Skin epidermis (tissue), 12 donors: ENCODE data around the gene TMEM259.

Experiments
- H3K27ac ChIP-seq, 21 experiments: fragments of 200-600 bp; sonication (generic) in 11 of 21; one replicate each; pipeline ENCODE4 v1.5.0; 2020; ENCODE audit warnings: mild to moderate bottlenecking in 3 of 21, inconsistent platforms in 2 of 21, moderate library complexity in 2 of 21
- H3K4me3 ChIP-seq, 7 experiments: fragments of 200-600 bp; sonication (generic) in 2 of 7; one replicate each; pipeline ENCODE4 v1.5.0; 2020; ENCODE audit warnings: inconsistent platforms in 2 of 7, mild to moderate bottlenecking in 2 of 7, moderate library complexity in 1 of 7

TMEM259 gene

GRCh38 chr19:1057176-1057855 is 36.4 kb upstream of the TMEM259 start:
- H3K27ac ChIP-seq: peak overlapping the region in 1 of 21 experiments; percentile 29

DNA sequence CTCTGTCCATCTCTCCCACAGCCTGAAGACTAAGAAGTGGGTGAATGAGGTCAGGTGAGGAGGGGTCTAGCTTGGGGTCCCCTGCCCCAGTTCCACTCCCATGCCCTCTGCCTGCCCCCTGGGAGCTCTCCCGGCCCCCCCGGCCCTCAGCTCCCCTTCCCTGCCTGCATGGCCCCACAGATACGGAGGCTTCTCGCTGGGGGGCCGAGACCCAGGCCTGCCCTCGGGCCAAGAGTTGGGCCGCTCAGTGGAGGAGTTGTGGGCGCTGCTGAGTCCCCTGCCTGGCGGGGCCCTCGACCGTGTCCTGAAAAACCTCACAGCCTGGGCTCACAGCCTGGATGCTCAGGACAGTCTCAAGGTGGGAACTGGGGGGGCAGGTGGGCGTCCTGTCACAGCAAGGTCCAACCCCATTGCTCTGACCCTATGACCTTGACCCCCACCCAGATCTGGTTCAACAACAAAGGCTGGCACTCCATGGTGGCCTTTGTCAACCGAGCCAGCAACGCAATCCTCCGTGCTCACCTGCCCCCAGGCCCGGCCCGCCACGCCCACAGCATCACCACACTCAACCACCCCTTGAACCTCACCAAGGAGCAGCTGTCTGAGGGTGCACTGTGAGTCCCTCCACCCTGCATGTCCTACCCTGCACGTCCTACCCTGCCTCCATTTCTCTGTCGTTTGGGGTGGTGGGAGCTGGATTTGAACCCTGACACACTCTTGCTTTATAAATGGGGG is 35.1 kb upstream of the TMEM259 start:
- no peak overlapping the region for H3K4me3 ChIP-seq

More at GRCh38 chr19:1057176-1057855, 36.4 kb upstream of the TMEM259 start:
- H3K4me3 ChIP-seq: no peak overlapping the region

GRCh38 chr19:1055028-1055425 is 34.1 kb upstream of the TMEM259 start:
- no peak overlapping the region for H3K27ac ChIP-seq

More for the DNA sequence above, 35.1 kb upstream of the TMEM259 start:
- no peak overlapping the region for H3K27ac ChIP-seq

DNA sequence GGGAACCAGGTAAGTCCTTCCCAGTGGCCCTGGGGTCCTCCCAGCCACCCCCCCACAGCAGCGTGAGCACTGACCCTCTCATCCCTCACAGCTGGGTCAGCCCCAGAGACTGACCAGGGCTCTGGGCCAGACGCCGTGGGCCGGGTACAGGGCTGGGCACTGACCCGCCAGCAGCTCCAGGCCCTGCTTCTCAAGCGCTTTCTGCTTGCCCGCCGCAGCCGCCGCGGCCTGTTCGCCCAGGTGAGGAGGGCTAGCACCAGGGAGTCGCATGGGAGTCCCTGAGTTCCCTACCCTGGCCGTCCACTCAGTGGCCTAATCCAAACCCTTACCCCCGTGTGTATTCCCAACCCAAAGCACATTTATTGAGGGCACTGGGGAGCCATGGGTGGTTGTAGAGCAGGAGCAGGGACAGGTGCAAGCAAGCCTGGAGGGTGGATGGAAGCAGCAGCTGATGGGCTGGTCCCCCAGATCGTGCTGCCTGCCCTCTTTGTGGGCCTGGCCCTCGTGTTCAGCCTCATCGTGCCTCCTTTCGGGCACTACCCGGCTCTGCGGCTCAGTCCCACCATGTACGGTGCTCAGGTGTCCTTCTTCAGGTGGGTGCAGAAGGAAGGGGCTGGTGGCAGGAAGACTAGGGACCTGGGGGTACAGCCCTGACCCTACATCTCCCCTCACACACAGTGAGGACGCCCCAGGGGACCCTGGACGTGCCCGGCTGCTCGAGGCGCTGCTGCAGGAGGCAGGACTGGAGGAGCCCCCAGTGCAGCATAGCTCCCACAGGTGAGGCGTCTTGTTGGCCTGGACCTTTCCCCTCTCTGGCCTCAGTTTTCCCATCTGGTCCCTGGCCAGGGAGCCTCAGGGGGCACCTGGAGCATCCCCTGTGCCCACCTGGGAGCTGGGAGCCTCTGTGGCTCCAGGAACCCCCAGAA is 33.4 kb upstream of the TMEM259 start:
- H3K4me3 ChIP-seq: no peak overlapping the region
- no peak overlapping the region for H3K27ac ChIP-seq

More at GRCh38 chr19:1055028-1055425, 34.1 kb upstream of the TMEM259 start:
- H3K4me3 ChIP-seq: no peak overlapping the region

DNA sequence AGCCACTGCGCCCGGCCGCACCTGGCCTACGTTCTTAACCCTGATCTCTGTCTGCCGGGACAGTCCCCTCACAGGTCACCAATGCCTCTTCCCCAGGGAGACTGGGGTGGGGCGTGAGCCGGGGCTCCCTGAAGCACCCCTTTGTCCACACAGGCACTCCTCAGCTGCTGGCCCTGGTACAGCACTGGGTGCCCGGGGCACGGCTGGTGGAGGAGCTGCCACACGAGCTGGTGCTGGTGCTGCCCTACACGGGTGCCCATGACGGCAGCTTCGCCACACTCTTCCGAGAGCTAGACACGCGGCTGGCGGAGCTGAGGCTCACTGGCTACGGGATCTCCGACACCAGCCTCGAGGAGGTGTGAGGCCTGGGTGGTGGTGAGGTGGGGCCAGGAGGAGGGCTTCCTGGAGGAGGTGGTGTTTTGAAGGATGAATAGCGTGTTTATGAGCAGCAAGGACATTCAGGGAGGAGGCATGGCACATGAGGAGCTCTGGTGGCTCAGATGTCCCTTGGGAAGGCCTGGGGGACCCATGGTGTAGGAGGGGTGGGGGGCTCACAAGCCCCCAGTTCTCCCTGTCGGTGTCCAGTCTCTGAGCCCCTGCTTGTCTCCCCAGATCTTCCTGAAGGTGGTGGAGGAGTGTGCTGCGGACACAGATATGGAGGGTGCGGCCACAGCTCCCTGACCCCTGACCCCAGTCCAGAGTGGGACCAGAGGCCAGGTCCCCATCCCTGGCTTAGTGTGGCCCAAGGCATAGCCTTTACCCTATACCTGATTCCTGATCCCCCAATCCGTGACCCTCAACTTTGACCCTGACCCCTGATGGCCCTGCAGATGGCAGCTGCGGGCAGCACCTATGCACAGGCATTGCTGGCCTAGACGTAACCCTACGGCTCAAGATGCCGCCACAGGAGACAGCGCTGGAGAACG is 32.5 kb upstream of the TMEM259 start:
- Histone ChIP-seq H3K4me3 (no peak overlapping the region), H3K27ac (no peak overlapping the region)

- Histone ChIP-seq H3K4me3 (no peak overlapping the region), H3K27ac (no peak overlapping the region)
These were observed 31.5 kb upstream of the TMEM259 start for GRCh38 chr19:1052349-1052975.

DNA sequence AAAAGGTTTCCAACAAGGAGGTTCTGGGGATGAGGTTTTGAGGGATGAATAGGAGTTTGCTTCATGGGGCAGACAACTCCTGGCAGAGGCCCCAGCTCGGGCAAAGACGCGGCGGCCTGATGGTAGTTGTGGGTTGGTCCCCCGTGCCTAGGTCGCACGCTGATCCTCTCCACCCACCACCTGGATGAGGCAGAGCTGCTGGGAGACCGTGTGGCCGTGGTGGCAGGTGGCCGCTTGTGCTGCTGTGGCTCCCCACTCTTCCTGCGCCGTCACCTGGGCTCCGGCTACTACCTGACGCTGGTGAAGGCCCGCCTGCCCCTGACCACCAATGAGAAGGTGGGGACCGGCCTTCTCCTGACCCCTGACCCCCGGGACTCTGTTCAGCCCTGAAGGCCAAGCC is 30.9 kb upstream of the TMEM259 start:
- no peak overlapping the region for H3K27ac ChIP-seq
- H3K4me3 ChIP-seq: no peak overlapping the region

DNA sequence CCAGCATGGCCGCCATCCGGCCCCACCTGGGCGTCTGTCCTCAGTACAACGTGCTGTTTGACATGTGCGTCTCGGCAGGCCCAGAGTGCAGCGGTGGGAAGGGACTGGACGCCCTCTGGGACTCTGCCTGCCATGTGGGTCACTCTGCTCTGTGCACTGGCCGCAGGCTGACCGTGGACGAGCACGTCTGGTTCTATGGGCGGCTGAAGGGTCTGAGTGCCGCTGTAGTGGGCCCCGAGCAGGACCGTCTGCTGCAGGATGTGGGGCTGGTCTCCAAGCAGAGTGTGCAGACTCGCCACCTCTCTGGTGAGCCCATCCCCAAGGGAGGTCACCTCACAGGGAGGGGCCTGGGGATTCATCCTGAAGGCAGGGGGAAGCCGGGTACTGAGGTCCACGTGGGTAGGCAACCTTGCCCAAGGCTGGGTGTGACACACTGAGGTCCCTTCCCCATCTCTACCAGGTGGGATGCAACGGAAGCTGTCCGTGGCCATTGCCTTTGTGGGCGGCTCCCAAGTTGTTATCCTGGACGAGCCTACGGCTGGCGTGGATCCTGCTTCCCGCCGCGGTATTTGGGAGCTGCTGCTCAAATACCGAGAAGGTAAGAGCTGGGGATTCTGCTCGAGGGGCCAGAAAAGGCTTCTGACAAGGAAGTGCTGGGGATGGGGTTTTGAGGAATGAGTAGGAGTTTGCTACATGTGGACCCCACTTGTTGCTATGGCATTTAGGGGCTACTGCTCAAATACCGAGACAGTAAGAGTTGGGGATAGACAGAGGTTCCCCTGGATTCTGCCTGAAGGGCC is 30.3 kb upstream of the TMEM259 start:
- Histone ChIP-seq H3K27ac (no peak overlapping the region), H3K4me3 (no peak overlapping the region)

DNA sequence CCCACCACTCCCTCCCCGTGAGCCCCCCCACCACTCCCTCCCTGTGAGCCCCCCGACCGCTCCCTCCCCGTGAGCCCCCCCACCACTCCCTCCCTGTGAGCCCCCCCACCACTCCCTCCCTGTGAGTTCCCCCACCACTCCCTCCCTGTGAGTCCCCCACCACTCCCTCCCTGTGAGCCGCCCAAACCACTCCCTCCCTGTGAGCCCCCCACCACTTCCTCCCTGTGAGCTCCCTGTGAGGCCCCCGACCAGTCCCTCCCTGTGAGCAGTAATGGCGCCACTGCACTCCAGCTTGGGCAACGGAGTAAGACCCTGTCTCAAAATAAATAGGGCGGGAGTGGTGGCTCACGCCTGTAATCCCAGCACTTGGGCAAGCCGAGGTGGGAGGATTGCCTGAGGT is 28.9 kb upstream of the TMEM259 start:
- Histone ChIP-seq H3K4me3 (no peak overlapping the region), H3K27ac (no peak overlapping the region)

- Histone ChIP-seq H3K27ac (no peak overlapping the region), H3K4me3 (no peak overlapping the region)
These were observed 28.2 kb upstream of the TMEM259 start for GRCh38 chr19:1049106-1049505.

- Histone ChIP-seq H3K27ac (peak overlapping the region in 2 of 21 experiments; percentile 25 to 42), H3K4me3 (no peak overlapping the region)
These were observed 26.8 kb upstream of the TMEM259 start for GRCh38 chr19:1047696-1048147.

- H3K4me3 ChIP-seq: no peak overlapping the region
- H3K27ac ChIP-seq: peak overlapping the region in 3 of 21 experiments; percentile 6 to 42 (median 25)
These were observed 26.1 kb upstream of the TMEM259 start for GRCh38 chr19:1046836-1047695.

- Histone ChIP-seq H3K4me3 (no peak overlapping the region), H3K27ac (no peak overlapping the region)
These were observed 25.2 kb upstream of the TMEM259 start for GRCh38 chr19:1046117-1046626.

- H3K27ac ChIP-seq: no peak overlapping the region
- no peak overlapping the region for H3K4me3 ChIP-seq
These were observed 24.3 kb upstream of the TMEM259 start for GRCh38 chr19:1045247-1045603.

- Histone ChIP-seq H3K4me3 (peak overlapping the region in 2 of 7 experiments; percentile 47 to 60), H3K27ac (peak overlapping the region in 13 of 21 experiments; percentile 14 to 86 (median 71))
These were observed 22.0 kb upstream of the TMEM259 start for GRCh38 chr19:1042689-1043511.
